LoVo (cell line): ENCODE results near the gene KAT2B.

ENCODE experiments used
- DNase-seq: peaks from one replicate; pipeline ENCODE4 v3.0.0-alpha.2; 2016; ENCODE audit warnings: low spot score

The KAT2B gene

DNA sequence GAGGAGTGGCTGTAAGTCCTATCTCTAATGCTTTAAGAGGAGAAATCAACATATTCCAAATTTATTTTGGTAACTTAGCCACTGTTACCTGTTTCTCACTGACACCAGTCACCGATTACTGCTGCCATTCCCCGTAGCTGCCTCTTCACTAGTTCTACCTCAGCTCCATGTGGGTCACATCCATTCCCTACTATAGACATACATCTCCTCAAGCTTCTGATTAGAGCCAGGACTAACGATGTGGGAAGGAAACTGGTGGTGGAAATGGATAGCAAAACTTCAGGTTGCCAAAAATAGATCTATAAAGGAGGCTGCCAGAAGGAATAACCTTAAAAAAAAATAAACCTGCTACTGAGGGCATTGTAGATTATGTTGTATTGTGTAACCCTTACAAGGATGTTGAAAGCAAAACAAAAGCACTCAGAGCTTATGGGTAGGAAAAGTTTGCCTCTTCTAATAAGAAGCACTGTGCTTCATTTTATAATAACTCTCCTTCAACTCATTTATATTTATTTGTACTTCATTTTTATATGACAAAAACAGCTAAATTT lies 56.0 kb downstream of the KAT2B start:
- DNase-seq: no peak

DNA sequence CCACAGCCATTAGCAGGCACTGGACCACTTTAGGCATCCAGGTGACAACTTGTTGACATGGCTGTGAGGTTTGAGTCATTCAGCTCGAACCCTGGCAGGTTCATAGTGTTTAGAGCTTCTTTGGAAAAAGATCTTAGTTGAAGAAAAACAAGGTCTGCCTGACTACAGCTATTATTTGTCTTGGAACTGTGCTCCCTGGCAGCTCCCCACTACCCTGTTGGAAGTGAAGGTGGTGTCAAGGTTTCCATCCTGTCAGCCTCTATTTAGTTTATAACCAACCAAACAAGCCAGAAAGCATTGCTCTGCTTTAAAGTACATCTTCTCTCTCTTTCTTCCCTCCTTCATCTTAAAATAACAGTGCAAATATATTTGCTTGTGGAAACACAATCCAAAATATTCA lies 56.8 kb downstream of the KAT2B start:
- no peak for DNase-seq

DNA sequence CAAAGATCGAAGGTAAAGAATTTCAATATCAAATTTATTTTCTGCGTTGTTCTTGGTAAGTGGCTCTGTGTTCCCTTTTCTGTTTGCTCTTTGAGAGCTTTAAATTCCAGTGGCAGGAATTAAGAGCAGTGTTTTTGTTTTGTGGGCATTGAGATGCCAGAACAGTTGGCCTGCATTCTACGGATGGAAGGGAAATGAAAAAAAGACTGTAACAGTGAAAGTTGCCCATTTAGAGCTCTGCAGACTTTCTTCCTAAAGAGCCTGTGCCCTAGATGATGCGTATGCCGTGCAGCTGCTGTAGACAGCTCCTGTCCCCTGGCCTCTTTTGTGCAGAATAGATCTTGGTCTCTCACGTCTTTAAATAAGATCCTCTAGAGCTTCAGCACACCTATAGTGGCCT lies 58.8 kb downstream of the KAT2B start:
- DNase-seq: no peak

DNA sequence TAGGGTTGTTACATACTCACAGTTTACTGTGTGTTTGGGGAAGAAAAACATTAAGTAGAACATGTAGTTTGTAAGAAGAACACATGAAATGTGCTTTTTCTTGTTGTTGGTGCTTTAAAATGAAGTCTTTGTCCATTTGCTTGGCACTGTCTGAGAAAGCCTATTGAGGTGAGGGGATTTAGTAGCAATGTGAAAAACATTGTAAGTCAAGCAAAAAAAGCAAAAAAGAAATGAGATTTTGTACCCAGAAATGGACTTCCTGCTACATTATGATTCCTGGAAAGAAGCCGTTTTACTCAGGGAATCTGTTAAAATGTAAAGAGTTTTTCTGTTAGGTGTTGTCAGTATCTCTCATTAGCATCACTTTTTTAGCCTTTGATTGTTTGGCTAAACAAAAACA lies 59.9 kb downstream of the KAT2B start:
- no peak for DNase-seq

DNA sequence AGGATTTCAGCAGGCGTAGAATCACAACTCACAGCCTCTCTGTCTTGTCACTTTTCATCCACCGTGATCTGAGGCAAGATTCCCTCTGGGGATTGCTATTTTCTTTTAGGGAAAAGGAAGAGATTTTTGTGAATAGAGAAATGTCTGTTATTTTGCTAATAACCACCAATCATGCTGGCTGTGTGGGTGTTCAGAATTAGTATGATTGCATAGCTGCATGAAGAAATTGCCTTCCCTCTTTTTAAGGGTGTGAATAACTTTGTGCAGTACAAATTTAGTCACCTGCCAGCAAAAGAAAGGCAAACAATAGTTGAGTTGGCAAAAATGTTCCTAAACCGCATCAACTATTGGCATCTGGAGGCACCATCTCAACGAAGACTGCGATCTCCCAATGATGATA lies 60.8 kb downstream of the KAT2B start:
- DNase-seq: no peak

DNA sequence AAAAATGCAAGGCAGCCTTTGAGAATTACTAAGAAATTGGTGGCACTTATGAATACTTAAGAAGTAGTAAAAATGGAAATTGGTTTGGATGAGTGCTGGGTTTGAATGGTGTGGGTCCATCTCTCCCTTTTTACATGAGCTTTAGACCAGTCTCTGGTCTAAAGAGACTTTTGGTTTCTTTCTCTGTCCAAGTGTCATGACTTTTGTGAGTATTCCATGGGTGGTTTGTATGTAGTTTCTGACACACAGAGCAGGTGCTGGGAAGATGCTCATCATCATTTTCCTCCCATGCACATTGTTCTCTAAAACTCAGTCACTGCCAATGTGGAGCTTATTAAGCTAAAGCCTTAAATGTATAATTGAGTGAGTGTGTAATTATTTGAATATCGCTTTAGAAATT lies 63.5 kb downstream of the KAT2B start:
- no peak for DNase-seq

DNA sequence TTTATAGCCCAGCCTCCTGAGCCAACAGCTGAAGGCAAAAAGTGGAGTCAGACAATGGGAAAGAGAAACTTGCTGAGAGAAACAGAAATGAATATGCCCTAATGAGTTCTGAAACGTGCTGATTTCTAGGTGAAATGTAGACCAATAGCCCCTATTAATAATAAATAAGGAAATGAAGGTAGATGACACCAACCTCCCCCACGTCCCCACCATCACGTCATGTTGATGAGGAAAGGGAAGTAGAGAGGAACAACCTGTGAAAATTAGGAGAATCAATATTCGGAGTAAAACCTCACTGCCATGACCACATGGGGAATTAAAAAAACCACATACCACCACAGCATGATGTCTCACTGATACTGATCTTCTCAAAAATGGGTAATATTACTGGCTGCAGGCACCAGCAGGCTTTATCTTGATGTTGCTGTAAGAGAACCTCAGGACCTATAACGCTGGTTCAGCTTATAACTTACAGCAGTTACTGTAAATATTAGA lies 64.0 kb downstream of the KAT2B start:
- no peak for DNase-seq

DNA sequence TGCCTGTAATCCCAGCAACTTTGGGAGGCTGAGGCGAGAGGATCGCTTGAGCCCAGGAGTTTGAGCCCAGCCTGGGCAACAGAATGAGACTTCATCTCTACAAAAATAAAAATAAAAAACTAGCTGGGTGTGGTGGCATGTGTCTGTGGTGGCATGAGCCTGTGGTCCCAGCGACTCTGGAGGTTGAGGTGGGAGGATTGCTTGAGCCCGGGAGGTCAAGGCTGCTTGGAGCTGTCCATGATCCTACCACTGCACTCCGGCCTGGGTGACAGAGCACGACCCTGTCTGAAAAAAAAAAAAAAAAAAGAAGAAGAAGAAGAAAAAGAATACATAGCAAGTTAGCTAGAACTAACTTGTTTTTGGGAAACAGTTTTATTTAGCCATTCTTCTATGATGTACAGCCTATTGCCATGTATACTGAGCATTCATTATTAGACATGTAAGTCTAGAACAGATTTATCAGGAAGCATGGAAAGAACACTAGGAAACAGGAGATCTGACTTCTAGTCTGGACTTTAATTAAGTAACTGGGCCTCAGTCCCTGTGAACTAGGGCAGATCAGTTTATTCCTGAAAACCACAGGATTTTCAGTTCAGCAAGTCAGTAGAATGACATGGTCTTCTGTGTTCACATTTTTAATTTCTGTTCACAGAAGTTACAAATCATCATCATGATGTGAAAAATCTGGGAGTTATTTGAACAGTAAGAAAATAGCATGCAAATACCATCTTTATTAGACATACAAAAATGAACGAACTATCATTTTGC lies 65.5 kb downstream of the KAT2B start:
- no peak for DNase-seq

DNA sequence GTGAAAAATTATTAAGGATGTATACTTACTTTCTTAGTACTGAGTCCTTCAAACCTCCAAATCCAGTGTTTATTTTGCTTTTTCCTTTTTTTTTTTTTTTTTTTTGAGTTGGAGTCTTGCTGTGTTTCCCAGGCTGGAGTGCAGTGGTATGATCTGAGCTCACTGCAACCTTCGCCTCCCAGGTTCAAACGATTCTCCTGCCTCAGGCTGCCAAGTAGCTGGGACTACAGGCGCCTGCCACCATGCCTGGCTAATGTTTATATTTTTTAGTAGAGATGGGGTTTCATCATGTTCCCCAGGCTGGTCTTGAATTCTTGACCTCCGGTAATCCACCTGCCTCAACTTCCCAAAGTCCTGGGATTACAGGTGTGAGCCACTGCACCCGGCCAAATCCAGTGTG lies 67.5 kb downstream of the KAT2B start:
- DNase-seq: no peak

DNA sequence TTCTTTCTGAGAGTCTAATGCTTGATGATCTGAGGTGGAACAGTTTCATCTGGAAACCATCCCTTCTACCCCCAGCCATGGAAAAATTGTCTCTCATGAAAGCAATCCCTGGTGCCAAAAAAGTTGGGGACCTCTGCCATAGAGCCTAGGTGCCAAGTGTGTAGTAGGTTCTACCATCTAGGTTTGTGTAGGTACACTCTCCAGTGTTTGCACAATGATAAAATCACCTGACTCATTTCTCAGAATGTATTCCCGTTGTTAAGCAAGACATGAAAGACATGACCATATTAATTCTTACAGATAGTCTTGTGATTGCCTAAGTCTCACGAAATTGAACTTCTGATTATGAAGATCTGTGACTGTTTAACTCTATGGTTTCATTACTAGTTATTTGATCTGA lies 68.6 kb downstream of the KAT2B start:
- DNase-seq: no peak

DNA sequence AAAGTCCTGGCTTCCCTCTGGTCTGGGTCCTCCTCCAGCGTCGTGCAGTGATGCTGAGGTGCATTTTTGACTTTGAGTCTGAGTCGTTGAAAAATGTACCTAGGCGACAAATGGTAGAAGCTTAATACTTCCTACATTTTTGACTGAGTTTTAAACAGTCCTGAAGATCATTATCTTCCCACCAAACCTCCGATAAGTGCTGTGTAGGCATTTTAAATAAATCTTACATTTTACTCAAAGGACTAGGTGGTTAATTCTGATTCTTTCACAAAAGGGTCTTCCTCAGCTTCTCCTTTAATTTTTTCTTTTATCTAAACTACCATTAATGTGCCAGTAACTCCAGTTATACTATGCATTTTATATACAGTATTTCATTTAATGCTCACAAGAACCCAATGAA lies 70.6 kb downstream of the KAT2B start:
- DNase-seq: no peak

DNA sequence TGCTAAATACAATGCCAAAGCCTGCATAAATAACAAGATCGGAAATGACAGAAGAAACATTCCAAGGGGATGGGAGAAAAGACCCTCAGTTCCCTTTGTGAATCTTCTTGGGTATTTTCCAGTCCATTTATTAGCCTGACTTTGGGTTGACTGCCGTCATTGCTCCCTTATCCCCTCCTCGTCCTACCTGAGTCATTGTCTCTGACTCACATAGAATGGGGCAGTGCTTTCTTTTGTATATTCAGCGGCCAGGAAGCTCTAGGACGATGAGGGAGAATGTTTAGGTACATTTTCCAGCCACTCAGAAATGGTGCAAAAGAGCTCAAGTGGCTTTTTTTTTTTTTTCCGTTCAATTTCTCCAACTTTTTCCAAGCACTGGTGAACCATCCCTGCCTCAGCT lies 71.6 kb downstream of the KAT2B start:
- DNase-seq: no peak

DNA sequence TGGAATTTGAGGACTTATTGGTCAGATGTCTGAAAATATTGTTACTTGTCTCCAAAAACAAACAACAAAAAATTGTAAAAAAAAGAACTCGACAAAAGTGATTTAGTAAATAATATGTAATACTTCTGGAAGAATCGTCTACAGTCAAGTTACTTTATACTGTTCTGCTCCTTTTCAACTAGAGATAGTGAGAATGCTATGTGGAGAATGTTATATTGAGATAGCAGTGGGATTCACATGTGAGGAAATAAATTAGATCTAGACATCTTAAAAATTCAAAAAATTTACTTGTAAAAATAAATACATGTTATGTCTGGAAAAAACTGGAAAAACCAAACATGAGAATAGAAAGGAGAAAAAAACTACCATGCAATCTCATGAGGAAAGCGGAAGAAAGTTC lies 80.8 kb downstream of the KAT2B start:
- no peak for DNase-seq

DNA sequence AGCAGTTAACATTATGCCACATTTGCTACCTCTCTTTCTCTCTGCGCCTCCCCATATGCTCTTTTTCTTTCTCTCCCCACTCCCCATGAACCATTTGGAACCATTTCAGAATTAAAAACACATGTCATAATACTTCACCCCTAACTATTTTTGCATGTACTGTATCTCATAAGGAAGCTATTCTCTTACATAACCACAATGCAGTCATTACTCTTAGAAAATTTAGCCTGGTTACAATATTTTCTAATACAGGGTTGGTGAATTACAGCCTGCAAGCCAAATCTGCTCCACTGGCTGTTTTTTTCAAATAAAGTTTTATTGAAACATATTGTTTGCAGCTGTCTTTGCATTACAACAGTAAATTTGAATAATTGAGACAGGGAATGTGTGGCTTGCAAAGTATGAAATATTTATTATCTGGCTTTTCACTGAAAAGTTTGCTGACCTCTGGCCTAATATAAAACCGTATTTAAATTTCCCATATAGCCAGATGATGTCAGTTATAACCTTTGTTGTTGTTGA lies 82.9 kb downstream of the KAT2B start:
- DNase-seq: no peak

DNA sequence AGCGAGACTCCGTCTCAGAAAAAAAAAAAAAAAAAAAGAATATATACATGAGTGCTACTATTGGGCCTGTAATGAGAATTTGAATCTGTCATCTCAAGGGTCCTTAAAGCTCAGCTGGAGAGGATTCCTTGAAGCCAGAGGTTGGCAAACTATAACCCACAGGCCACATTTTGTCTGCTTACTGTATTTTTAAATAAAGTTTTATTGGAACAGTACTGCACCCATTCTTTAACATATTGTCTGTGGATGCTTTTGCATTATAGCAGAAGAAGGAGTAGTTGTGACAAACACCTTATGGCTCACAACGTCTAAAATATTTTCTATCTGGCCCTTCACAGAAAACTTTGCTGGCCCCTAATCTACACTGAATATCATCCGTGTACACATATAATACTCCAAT lies 85.0 kb downstream of the KAT2B start:
- DNase-seq: no peak

DNA sequence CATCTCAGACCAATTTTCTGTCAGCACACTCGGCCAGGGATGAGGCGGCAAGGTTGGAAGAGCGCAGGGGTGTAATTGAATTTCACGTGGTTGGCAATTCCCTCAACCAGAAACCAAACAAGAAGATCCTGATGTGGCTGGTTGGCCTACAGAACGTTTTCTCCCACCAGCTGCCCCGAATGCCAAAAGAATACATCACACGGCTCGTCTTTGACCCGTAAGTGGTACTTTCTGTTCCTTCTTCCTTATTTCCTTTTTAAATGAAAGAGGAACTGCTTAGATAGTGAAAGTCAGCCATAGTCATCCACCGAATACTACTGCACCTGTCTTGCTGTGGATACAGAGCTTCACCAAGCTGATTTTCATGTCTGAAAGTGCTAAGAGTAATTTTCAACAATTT lies 85.7 kb downstream of the KAT2B start:
- DNase-seq: no peak

DNA sequence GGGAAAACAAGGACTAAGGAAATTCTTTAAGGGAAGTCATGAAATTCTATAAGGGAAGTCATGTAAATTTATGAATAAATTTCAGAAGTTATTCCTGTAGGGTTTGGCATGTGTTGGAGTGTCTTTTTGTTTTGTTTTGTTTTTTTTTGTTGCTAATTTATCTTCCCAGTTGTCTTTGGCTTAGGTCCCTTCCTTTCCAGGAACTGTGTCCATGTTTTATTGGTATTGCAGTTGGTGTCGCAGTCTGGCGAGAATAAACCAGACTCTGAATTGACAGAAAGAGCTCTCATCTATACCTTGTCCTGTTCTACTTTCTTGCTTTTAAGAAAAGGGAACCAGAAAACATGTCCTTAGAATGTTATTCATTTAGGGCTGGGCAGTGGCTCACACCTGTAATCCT lies 88.1 kb downstream of the KAT2B start:
- no peak for DNase-seq

DNA sequence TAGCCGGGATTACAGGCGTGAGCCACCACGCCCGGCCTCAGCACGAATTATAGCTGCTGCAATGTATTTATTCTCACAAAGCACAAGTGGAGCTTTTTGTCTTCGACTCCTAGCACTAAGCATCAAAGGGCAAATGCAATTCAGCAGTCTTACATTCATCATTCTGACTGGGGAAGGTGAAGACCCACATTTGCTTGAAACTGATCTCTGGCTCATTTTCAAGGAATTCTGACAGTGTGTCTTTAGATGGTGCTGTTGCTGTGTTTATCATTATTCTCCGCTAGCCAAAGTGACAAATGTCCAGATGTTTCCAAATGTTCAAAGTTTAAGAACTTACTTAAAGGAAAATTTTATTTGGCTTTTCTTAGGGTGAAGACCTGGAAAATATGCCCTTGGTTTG lies 89.9 kb downstream of the KAT2B start:
- DNase-seq: no peak

DNA sequence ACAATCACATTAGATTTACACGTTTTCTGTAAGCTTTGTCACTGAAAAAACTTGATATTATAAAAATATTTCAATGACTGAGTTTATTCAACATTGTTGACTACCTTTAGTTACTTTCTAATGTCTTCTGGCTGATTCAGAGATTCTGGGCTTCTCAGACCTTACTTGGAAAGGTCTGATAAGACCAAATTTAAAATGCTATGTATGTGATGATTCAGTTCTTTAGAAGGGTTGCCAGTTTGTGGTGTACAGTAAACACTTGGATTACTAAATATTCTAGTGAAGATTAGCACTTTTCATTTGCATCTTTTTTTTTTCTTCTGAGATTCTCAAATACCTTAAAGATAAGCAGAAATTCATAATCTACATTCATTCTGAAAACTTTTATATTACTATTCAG lies 96.0 kb downstream of the KAT2B start:
- DNase-seq: no peak

DNA sequence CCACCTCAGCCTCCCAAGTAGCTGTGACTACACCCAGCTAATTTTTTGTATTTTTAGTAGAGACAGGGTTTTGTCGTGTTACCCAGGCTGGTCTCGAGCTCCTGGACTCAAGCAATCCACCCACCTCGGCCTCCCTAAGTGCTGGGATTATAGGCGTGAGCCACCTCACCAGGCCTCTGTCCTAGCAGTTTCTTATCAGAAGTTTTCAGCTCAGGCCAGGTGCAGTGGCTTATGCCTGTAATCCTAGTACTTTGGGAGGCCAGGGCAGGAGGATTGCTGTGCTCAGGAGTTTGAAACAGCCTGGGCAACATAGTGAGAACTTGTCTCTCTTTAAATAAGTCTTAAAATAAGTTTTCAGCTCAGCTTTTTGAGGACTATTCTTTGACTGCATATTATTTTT lies 97.4 kb downstream of the KAT2B start:
- no peak for DNase-seq

DNA sequence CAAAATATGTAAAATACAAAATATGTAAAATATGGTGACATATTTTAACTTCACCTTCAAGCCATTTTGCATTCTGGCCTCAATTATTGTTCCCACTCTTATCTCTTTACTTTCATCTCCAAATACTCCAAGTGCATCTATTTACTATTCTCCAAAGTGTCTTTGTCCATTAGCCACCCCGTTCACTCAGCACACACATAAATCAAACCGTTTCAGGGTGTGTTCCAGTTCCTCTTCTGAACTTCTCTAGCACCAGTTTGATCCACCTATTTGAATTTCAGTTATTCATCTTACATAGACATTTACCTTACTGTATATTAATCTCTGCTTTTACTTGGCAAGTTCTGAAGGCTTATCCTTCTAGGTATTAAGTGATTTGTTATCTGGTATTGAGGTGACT lies 100.6 kb downstream of the KAT2B start:
- DNase-seq: no peak

DNA sequence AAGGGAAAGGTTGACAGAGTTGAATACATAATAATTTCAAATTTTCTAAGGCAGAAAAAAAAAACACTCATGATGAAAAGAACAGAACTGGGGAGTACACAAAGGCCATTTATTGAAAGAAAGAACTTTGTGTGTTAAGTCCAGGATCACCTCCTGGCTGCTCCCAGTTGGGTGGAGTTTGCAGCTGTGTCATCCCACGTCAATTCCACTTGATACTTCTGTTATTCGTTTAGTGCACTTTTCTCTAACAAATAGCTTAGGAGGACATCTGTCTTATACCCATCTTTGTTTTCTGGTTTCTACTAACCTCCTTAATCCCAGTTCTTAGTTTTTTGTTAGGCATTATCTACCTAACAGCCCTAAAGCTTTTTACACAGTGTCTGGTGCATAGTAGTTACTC lies 101.1 kb downstream of the KAT2B start:
- no peak for DNase-seq

DNA sequence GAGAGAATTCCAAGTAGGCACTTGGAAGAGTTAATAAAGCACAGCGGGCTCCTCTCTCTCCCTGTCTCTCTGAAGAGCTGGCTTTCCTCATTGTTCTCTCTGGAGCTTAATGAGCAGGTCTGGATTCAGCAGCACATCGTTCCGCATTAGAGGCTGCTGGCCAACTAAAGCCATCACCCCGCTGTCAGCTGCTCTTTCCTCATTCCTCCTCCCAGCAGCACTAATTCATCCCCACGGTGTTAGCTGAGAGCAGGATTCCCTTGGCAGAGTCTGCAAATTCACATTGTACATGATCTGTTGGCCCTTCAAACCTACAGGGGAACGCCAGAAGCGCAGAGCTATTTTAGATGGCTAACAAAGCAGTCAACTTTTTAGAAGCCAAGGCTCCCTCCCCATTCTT lies 101.6 kb downstream of the KAT2B start:
- no peak for DNase-seq

DNA sequence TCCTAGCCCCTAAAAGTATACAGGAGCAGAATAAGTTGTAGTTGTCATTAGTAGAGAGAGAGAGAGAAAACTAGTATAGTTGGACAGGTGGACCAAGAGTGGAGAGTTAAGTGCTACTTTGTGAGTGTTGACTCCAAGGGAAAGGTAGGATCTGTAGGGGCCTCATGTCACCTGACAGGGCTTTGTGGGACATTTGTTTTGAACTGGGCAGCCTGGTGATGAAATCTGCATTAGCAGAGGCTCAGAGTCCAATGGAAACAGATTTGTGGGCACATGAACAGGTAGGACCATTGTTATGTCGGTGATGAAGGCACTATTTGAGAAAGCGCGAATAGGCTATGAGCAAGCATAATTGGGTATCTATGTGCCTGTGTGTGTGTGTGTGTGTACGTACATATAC lies 102.3 kb downstream of the KAT2B start:
- DNase-seq: no peak
